Retinal pigment epithelial cell (primary cell): ENCODE data around the gene CCL17.
A peak's percentile ranks its signal among the peaks of the same experiment; 100 is the strongest.
"Not testable (repeated sequence)": the region's sequence is repeated elsewhere in the genome, so short reads cannot be mapped to it uniquely, and the experiment has no call there.

Experiments used
- DNase-seq: peaks from one replicate; pipeline ENCODE4 v3.0.0-alpha.2; 2010; ENCODE audit warnings: low read depth
- H3K4me3 ChIP-seq: 2 replicates; pipeline ENCODE4 v1.5.1; 2011; ENCODE audit warnings: mild to moderate bottlenecking, low read length, control low read depth, moderate library complexity
- CTCF ChIP-seq: conservative IDR thresholded peaks from 2 replicates; pipeline ENCODE4 v1.5.1; 2011; ENCODE audit warnings: low read depth, low read length, control low read depth, inconsistent platforms

The CCL17 gene

GRCh38 chr16:57372372-57373116 is 32.0 kb upstream of the CCL17 start, which contains the start of gene CX3CL1:
Gene CX3CL1, plus strand, starts transcription at chr16:57372490. Its CDS starts 79 bp downstream, at chr16:57372569.
- no peak for DNase-seq
- peak; percentile 25 for TF ChIP-seq CTCF
- peak within 1 kb of the TSS; percentile 36 for H3K4me3 ChIP-seq

GRCh38 chr16:57373117-57373947 is 31.2 kb upstream of the CCL17 start:
- TF ChIP-seq CTCF, result no peak
- DNase-seq, result no peak
- no peak overlapping the region for H3K4me3 ChIP-seq

GRCh38 chr16:57374067-57374534 is 30.5 kb upstream of the CCL17 start:
- no peak for TF ChIP-seq CTCF
- DNase-seq, result peak; percentile 28
- H3K4me3 ChIP-seq, result no peak overlapping the region

GRCh38 chr16:57374925-57375465 is 29.6 kb upstream of the CCL17 start:
- H3K4me3 ChIP-seq, DNase-seq: not testable (repeated sequence)

GRCh38 chr16:57376313-57376818 is 28.2 kb upstream of the CCL17 start:
- no peak for DNase-seq
- H3K4me3 ChIP-seq, result no peak overlapping the region
- TF ChIP-seq CTCF, result no peak

GRCh38 chr16:57377080-57377841 is 27.3 kb upstream of the CCL17 start:
- DNase-seq, result no peak
- H3K4me3 ChIP-seq, result no peak overlapping the region
- TF ChIP-seq CTCF, result no peak
